Measurements from ENCODE around the gene DSC2.
"Not testable (repeated sequence)": the region's sequence is repeated elsewhere in the genome, so short reads cannot be mapped to it uniquely, and the experiment has no call there.

DSC2 gene

DNA sequence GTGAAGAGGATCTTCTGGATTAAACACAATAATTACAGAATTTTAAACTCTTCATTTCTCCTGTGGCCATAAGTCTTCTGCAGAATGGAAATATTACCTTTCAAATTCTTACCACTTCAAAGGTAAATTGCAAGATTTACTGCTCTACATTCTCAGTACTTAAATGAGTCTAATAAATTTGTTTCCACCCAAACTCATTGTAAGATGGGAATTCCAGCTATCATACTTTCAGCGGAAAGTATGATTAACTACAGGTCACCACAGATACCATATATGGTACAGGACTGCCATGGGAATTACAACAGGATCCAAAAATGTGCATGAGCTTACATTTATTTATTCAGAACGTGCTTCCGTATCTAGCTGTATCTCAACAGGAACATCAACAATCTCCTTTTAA, 62.8 kb downstream of the DSC2 start:
- ChIA-PET POLR2A (no interaction called here), CTCF (no interaction called here)
- TF ChIP-seq, protein P1, sequence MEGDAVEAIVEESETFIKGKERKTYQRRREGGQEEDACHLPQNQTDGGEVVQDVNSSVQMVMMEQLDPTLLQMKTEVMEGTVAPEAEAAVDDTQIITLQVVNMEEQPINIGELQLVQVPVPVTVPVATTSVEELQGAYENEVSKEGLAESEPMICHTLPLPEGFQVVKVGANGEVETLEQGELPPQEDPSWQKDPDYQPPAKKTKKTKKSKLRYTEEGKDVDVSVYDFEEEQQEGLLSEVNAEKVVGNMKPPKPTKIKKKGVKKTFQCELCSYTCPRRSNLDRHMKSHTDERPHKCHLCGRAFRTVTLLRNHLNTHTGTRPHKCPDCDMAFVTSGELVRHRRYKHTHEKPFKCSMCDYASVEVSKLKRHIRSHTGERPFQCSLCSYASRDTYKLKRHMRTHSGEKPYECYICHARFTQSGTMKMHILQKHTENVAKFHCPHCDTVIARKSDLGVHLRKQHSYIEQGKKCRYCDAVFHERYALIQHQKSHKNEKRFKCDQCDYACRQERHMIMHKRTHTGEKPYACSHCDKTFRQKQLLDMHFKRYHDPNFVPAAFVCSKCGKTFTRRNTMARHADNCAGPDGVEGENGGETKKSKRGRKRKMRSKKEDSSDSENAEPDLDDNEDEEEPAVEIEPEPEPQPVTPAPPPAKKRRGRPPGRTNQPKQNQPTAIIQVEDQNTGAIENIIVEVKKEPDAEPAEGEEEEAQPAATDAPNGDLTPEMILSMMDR (IDR thresholded peaks at IDR 0.05; ENCODE audit: control extremely low read depth, extremely low read depth, low read depth, missing control alignments) = no peak
- no peak for DNase-seq (ENCODE audit: extremely low spot score)

- POLR2A ChIA-PET; CTCF ChIA-PET; DNase-seq (ENCODE audit: extremely low spot score): not testable (repeated sequence)
Observed at GRCh38 chr18:31037686-31038085, 64.5 kb downstream of the DSC2 start.

DNA sequence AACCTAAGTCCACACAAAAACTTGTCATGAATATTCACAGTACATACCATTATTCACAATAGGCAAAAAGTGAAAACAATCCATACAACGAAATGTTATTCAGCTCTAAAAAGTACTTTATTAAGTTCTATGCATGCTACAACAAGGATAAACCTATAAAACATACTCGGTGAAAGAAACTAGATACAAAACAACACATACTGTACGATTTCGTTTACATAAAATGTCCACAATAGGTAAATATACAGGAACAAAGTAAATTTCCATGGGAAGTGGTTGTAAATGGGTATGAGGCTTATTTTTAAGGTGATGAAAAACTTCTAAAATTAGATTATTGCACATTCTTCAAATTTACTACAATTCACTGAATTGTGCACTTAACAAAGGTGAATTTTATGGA, 67.7 kb downstream of the DSC2 start:
- TF ChIP-seq, protein P1 (IDR thresholded peaks at IDR 0.05; ENCODE audit: control extremely low read depth, extremely low read depth, low read depth, missing control alignments) = no peak
- CTCF ChIA-PET = no interaction called here
- no peak for DNase-seq (ENCODE audit: extremely low spot score)
- POLR2A ChIA-PET = no interaction called here

GRCh38 chr18:31030574-31031278, 71.5 kb downstream of the DSC2 start:
- POLR2A ChIA-PET = no interaction called here
- no peak for DNase-seq (ENCODE audit: extremely low spot score)
- CTCF ChIA-PET = interaction anchor here (1.1 kb wide), 1 partner anchor 32 kb away, joined by 3 read pairs; no protein-coding TSS in a partner anchor
- TF ChIP-seq, protein P1 (IDR thresholded peaks at IDR 0.05; ENCODE audit: control extremely low read depth, extremely low read depth, low read depth, missing control alignments) = no peak

DNA sequence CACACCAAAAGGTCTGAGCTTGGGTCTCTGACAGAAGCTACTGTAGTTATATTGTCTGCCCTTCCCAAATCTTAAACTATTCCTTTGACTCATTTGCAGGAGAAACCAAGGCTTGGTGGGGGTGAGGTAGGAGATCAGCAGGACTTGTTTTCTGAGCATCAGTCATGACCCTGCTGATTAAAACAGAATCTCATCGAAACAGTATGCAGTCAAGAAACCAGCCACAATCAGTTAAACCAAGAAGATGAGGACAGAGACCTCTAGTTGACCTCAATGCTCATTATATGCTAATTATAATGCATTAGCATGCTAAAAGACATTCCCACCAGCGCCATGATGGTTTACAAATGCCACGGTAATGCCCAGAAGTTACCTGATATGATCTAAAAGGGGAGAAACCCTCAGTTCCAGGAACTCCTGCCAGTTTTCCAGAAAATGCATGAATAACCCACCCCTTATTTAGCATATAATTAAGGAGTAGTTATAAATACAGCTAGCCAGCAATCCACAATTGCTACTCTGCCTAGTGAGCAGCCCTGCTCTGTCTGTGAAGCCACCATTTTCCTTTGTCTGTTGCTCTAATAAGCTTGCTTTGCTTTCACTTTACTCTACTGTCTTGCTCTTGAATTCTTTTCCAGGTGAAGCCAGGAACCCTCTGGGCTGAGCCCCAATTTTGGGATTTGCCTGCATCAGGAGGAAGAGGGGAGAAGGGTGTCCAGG, 86.3 kb downstream of the DSC2 start:
- DNase-seq (ENCODE audit: extremely low spot score) = no peak
- ChIA-PET CTCF (interaction anchor here (1.1 kb wide), 1 partner anchor 12 kb away, joined by 3 read pairs; no protein-coding TSS in a partner anchor), POLR2A (no interaction called here)
- TF ChIP-seq, protein P1 (IDR thresholded peaks at IDR 0.05; ENCODE audit: control extremely low read depth, extremely low read depth, low read depth, missing control alignments) = no peak

GRCh38 chr18:31011455-31011854, 90.8 kb downstream of the DSC2 start:
- POLR2A ChIA-PET; DNase-seq (ENCODE audit: extremely low spot score): not testable (repeated sequence)
- CTCF ChIA-PET = interaction anchor here (0.6 to 2.5 kb wide), 6 partner anchors 9 to 18 kb away, joined by 3 to 8 read pairs (median 4); no protein-coding TSS in a partner anchor

DNA sequence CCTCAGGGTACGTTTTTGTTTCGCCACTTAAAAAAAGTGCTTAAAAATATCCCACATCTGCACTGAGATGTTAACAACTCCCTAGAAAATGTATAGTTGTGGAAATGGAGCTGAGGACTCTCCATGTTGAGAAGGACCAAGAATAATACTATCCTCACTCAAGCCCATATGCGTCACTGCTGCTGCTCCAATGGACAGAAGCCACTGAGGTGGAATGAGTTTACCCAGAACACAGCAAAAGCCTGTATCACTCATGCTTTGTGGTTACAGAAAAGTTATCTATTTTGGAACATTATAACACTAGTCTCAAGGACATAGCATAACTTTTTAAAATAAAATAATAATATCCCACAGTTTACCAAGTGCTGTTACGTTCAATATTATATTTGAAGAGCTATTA, 91.6 kb downstream of the DSC2 start:
- DNase-seq (ENCODE audit: extremely low spot score) = no peak
- ChIA-PET POLR2A (no interaction called here), CTCF (interaction anchor here (0.6 to 2.5 kb wide), 6 partner anchors 8 to 18 kb away, joined by 3 to 8 read pairs (median 4); no protein-coding TSS in a partner anchor)
- TF ChIP-seq, protein P1 (IDR thresholded peaks at IDR 0.05; ENCODE audit: control extremely low read depth, extremely low read depth, low read depth, missing control alignments) = no peak
